GM12865 (cell line): Measurements from ENCODE around the gene NPY1R.

Experiments used
- DNase-seq: peaks from one replicate; pipeline ENCODE4 v3.0.0; 2010; ENCODE audit warnings: low read depth
- H3K4me3 ChIP-seq: 2 replicates; pipeline ENCODE4 v1.5.1; 2011; ENCODE audit warnings: mild to moderate bottlenecking, low read depth, low read length, control low read depth
- CTCF ChIP-seq: IDR thresholded peaks from 2 replicates; pipeline ENCODE4 v1.5.1; 2011; ENCODE audit warnings: low read length, control low read depth, low read depth, inconsistent platforms; ENCODE audit not compliant: insufficient read depth; ENCODE audit errors: missing control alignments

The NPY1R gene

GRCh38 chr4:163279713-163280112, 52.7 kb downstream of the NPY1R start:
- no peak for DNase-seq
- TF ChIP-seq CTCF, result no peak
- H3K4me3 ChIP-seq, result no peak overlapping the region

- no peak for DNase-seq
- no peak overlapping the region for H3K4me3 ChIP-seq
- TF ChIP-seq CTCF, result no peak
These were observed 57.5 kb downstream of the NPY1R start for GRCh38 chr4:163274861-163275260.
